ENCODE data around the gene TRMT2A.
A peak's percentile ranks its signal among the peaks of the same experiment; 100 is the strongest.
"Not testable (repeated sequence)": the region's sequence is repeated elsewhere in the genome, so short reads cannot be mapped to it uniquely, and the experiment has no call there.

Gene TRMT2A, protein sequence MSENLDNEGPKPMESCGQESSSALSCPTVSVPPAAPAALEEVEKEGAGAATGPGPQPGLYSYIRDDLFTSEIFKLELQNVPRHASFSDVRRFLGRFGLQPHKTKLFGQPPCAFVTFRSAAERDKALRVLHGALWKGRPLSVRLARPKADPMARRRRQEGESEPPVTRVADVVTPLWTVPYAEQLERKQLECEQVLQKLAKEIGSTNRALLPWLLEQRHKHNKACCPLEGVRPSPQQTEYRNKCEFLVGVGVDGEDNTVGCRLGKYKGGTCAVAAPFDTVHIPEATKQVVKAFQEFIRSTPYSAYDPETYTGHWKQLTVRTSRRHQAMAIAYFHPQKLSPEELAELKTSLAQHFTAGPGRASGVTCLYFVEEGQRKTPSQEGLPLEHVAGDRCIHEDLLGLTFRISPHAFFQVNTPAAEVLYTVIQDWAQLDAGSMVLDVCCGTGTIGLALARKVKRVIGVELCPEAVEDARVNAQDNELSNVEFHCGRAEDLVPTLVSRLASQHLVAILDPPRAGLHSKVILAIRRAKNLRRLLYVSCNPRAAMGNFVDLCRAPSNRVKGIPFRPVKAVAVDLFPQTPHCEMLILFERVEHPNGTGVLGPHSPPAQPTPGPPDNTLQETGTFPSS

GRCh38 chr22:20116951-20117632 lies at the start of gene TRMT2A:
TRMT2A (minus strand) TSS chr22:20117226; CDS start chr22:20116906, 320 bp downstream.
- H3K4me1 Mint-ChIP-seq, result peaks cover 36 to 78% of the 10 kb centered on the region in 2 donors
- H3K36me3 Mint-ChIP-seq, result peaks cover 48 to 50% of the 10 kb centered on the region in 2 donors

GRCh38 chr22:20166703-20167102 lies 49.7 kb upstream of the TRMT2A start:
- DNase-seq (no peak), ATAC-seq (replicated peaks) (no peak)
- H3K4me3 Mint-ChIP-seq, result no peak overlapping the region
- peaks cover 2 to 4% of the 10 kb centered on the region in 2 donors for H3K9me3 Mint-ChIP-seq
- no peak overlapping the region for H3K27ac Mint-ChIP-seq
- peaks cover 0 to 4% of the 10 kb centered on the region in 2 donors for H3K27me3 Mint-ChIP-seq
- peaks cover 0 to 3% of the 10 kb centered on the region in 2 donors for H3K4me1 Mint-ChIP-seq
- H3K36me3 Mint-ChIP-seq, result no peaks in the 10 kb centered on the region

More at GRCh38 chr22:20116951-20117632, at the start of gene TRMT2A:
- H3K4me3 Mint-ChIP-seq, result peak within 1 kb of the TSS; percentile 86 to 93
- H3K9me3 Mint-ChIP-seq, result no peaks in the 10 kb centered on the region
- ATAC-seq (replicated peaks) (peak; percentile 80 to 87), DNase-seq (peak; percentile 98)
- H3K27ac Mint-ChIP-seq, result peak within 1 kb of the TSS; percentile 97
- H3K27me3 Mint-ChIP-seq, result no peaks in the 10 kb centered on the region

- Mint-ChIP-seq H3K27ac (no peak overlapping the region), H3K4me1 (peaks cover 0 to 3% of the 10 kb centered on the region in 2 donors), H3K36me3 (no peaks in the 10 kb centered on the region), H3K9me3 (peaks cover 2 to 4% of the 10 kb centered on the region in 2 donors), H3K4me3 (no peak overlapping the region), H3K27me3 (peaks cover 0 to 4% of the 10 kb centered on the region in 2 donors)
- ATAC-seq (replicated peaks) (no peak), DNase-seq (no peak)
Observed at GRCh38 chr22:20165913-20166312, 48.9 kb upstream of the TRMT2A start.

GRCh38 chr22:20165421-20165820 lies 48.4 kb upstream of the TRMT2A start:
- DNase-seq, result no peak
- no peak overlapping the region for H3K4me3 Mint-ChIP-seq
- peaks cover 2 to 4% of the 10 kb centered on the region in 2 donors for H3K9me3 Mint-ChIP-seq
- H3K27me3 Mint-ChIP-seq, result peaks cover 0 to 2% of the 10 kb centered on the region in 2 donors
- H3K36me3 Mint-ChIP-seq, result no peaks in the 10 kb centered on the region
- no peak for ATAC-seq (replicated peaks)
- no peak overlapping the region for H3K27ac Mint-ChIP-seq
- H3K4me1 Mint-ChIP-seq, result peaks cover 0 to 3% of the 10 kb centered on the region in 2 donors

DNA sequence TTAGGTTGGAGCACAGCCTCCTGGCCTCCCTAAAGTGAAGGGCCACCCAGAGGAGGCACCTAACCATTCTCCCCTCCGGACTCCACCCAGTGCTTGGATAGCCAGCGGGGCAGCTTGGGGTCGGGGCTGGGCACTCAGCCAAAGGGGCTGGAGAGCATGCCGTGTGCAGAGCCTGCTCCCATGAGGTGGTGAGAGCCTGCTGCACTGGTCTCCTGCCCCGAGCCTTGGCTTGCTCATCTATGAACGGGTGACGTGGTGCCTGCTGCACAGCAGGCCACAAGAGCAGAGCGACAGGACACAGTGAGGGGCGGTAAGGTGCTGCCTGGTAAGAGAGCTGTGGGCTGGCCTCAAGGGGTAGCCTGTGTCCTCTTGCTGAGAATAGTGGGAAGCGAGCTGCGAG lies 47.8 kb upstream of the TRMT2A start:
- ATAC-seq (replicated peaks) (no peak), DNase-seq (no peak)
- no peaks in the 10 kb centered on the region for H3K36me3 Mint-ChIP-seq
- H3K27ac Mint-ChIP-seq, result no peak overlapping the region
- H3K27me3 Mint-ChIP-seq, result peaks cover 0 to 5% of the 10 kb centered on the region in 2 donors
- no peak overlapping the region for H3K4me3 Mint-ChIP-seq
- H3K9me3 Mint-ChIP-seq, result peaks cover 2 to 4% of the 10 kb centered on the region in 2 donors
- H3K4me1 Mint-ChIP-seq, result peaks cover 0 to 3% of the 10 kb centered on the region in 2 donors

DNA sequence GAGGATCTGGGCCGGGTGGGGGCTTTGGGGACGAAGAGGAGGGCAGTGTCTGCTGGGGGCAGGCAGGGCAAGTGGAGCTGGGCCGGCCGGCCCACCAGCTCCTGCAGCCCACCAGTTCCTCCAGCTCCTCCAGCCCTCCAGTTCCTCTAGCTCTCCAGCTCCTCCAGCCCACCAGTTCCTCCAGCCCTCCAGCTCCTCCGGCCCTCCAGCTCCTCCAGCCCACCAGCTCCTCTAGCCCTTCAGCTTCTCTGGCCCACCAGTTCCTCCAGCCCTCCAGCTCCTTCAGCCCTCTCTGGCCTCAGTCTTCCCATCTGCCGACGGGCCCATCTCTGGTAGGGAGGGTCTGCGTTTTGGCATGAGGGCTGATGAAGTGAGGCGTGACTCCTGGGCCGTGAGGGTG lies 43.0 kb upstream of the TRMT2A start:
- Mint-ChIP-seq H3K27ac (no peak overlapping the region), H3K36me3 (no peaks in the 10 kb centered on the region), H3K27me3 (peaks cover 16 to 45% of the 10 kb centered on the region in 2 donors), H3K4me1 (peaks cover 6% of the 10 kb centered on the region in 2 donors), H3K9me3 (peaks cover 2 to 4% of the 10 kb centered on the region in 2 donors), H3K4me3 (no peak overlapping the region)
- ATAC-seq (replicated peaks) (no peak), DNase-seq (no peak)

GRCh38 chr22:20159531-20159930 lies 42.5 kb upstream of the TRMT2A start:
- not testable (repeated sequence) for DNase-seq; H3K9me3 Mint-ChIP-seq; H3K27ac Mint-ChIP-seq; H3K36me3 Mint-ChIP-seq; ATAC-seq (replicated peaks); H3K4me1 Mint-ChIP-seq; H3K4me3 Mint-ChIP-seq
- H3K27me3 Mint-ChIP-seq, result peaks cover 16 to 45% of the 10 kb centered on the region in 2 donors

- H3K4me1 Mint-ChIP-seq, result peaks cover 3 to 6% of the 10 kb centered on the region in 2 donors
- no peak overlapping the region for H3K4me3 Mint-ChIP-seq
- no peak for ATAC-seq (replicated peaks)
- no peak for DNase-seq
- H3K27me3 Mint-ChIP-seq, result peaks cover 16 to 45% of the 10 kb centered on the region in 2 donors
- H3K27ac Mint-ChIP-seq, result no peak overlapping the region
- H3K9me3 Mint-ChIP-seq, result peaks cover 0 to under 1% of the 10 kb centered on the region in 2 donors
- no peaks in the 10 kb centered on the region for H3K36me3 Mint-ChIP-seq
Observed at GRCh38 chr22:20159076-20159475, 42.0 kb upstream of the TRMT2A start.

- Mint-ChIP-seq H3K9me3 (no peaks in the 10 kb centered on the region), H3K36me3 (no peaks in the 10 kb centered on the region), H3K27me3 (peaks cover 16 to 45% of the 10 kb centered on the region in 2 donors), H3K4me1 (peaks cover 3 to 6% of the 10 kb centered on the region in 2 donors), H3K27ac (no peak overlapping the region), H3K4me3 (no peak overlapping the region)
- no peak for DNase-seq
- no peak for ATAC-seq (replicated peaks)
Observed at GRCh38 chr22:20158391-20159036, 41.5 kb upstream of the TRMT2A start.

DNA sequence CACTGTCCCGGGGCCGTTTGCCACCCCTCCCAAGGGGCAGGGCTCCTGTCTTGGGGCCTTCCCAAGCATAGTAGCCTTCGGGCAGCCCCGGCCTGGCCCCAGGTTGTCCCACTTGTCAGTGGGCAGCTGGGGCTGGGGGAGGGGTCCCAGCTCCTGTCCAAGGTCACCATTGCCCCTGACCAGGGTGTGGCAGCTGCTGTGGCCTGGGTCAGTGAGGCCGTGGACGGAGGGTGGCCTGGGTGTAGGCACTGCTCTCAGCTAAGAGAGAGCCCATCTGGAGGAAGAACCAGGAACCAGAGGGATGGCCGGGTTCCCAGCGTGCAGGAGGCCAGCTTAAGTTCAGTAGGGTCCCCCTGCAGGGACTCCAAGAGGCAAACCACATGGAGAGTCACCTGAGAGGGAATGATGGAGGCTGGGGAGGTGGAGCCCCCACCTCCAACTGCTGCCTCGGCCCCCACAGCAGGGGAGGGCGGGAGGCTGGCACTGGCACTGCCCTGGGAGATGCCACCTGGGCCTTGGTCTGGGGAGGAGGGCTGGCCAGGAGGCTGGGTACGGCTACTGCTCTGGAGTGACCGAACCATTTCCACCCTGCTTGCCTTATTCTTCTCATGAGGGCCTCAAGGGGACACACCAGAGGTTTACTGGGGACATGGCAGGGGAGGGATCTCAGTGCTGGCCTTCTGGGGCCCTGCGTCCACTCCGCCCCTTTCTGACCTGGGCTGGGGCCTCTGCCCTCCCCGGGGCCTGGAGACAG lies 40.6 kb upstream of the TRMT2A start:
- Mint-ChIP-seq H3K4me3 (no peak overlapping the region), H3K27ac (no peak overlapping the region), H3K27me3 (peaks cover 16 to 45% of the 10 kb centered on the region in 2 donors), H3K4me1 (peaks cover 3 to 6% of the 10 kb centered on the region in 2 donors), H3K9me3 (no peaks in the 10 kb centered on the region), H3K36me3 (no peaks in the 10 kb centered on the region)
- no peak for DNase-seq
- peak in 1 of 2 donors; percentile 2 for ATAC-seq (replicated peaks)

DNA sequence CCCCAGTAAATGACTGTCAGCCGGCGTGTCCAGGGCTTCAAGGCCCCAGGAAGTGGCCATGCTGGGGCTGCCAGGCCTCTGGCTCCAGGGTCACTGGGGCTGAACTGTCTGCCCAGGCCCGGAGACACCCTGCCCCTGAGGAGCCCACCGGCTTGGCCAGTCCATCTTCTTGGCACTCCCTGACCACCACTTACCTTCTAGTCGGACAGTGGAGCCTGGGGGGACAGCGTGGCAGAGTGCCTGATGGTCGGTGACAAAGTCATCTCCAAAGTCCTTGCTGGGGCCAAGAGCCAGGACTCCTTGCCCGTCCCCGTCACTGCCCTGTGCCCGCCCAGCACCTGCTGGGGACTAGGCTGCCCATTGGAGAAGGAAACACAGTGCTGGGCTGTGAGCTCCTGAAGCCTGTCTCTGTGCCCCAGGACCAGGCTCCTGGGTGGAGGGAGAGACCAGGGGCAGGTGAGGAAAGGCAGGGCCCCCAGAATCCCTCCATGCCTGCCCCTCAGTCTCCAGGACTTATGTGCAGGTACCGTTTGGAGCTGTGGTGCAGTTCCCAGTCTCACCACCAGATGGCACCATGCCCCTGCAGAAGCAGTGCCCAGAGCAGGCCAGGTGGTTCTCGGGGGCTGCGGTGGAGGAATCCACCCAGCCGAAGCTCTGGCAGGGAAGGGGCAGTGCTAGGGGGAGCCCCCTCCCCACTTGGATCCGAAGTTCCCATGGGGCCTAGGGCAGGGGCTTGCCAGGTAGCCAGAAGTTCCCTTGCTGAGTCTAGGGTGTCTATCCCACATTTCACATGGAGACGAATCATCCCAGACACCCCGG lies 39.8 kb upstream of the TRMT2A start:
- H3K4me3 Mint-ChIP-seq, result no peak overlapping the region
- no peaks in the 10 kb centered on the region for H3K9me3 Mint-ChIP-seq
- ATAC-seq (replicated peaks) (peak; percentile 91 to 95), DNase-seq (peak; percentile 78)
- peaks cover 16 to 45% of the 10 kb centered on the region in 2 donors for H3K27me3 Mint-ChIP-seq
- H3K4me1 Mint-ChIP-seq, result peaks cover 3 to 6% of the 10 kb centered on the region in 2 donors
- H3K36me3 Mint-ChIP-seq, result no peaks in the 10 kb centered on the region
- peak overlapping the region; percentile 7 for H3K27ac Mint-ChIP-seq

DNA sequence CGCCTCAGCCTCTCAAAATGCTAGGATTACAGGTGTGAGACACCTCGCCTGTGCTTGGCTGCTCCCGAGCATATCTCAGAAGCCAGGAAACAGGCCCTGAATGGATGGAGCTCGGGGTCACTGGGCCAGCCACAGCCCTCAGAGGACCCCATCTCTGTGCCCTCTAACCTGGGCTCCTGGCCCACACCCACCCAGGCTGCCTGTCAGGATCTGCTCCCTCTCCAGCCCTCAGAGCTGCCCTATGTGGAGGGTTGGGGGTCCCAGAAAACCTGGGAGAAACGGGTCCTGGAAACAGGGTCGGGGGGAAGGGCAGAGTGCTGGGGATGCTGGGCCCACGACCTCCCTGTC lies 39.0 kb upstream of the TRMT2A start:
- no peak for ATAC-seq (replicated peaks)
- Mint-ChIP-seq H3K4me3 (no peak overlapping the region), H3K27ac (no peak overlapping the region), H3K9me3 (no peaks in the 10 kb centered on the region), H3K4me1 (peaks cover 3 to 6% of the 10 kb centered on the region in 2 donors), H3K27me3 (peaks cover 16 to 45% of the 10 kb centered on the region in 2 donors), H3K36me3 (no peaks in the 10 kb centered on the region)
- DNase-seq, result no peak
